Tibial nerve (tissue), 4 donors: Measurements from ENCODE around the gene EPS8L1. TPM values are rescaled to one million over a fixed set of nuclear protein-coding genes. Genes with fewer than 3 reads are reported as not detected.
"Not testable (repeated sequence)": the region's sequence is repeated elsewhere in the genome, so short reads cannot be mapped to it uniquely, and the experiment has no call there.

Source experiments
- DNase-seq, 2 donors: peaks; one replicate each; pipeline ENCODE4 v3.0.0-alpha.2; 2019; ENCODE audit warnings: low spot score in 2 of 2
- H3K27ac ChIP-seq, 4 donors: fragments of 200-600 bp; sonication (generic) in 3 of 4; one replicate each; pipeline ENCODE4 v1.5.1; 2017 to 2019; ENCODE audit warnings: mild to moderate bottlenecking in 1 of 4
- H3K27me3 ChIP-seq, 2 donors: fragments of 200-600 bp; sonication (generic) in 1 of 2; one replicate each; pipeline versions ENCODE4 v1.5.1 to v1.6.0; 2017 to 2019
- H3K36me3 ChIP-seq, 3 donors: fragments of 200-600 bp; sonication (generic); one replicate each; pipeline ENCODE4 v1.5.1; 2018 to 2019
- H3K4me1 ChIP-seq, 4 donors: fragments of 200-600 bp; sonication (generic) in 3 of 4; one replicate each; pipeline ENCODE4 v1.5.1; 2017 to 2019
- H3K4me3 ChIP-seq, 4 donors: fragments of 200-600 bp; sonication (generic) in 3 of 4; one replicate each; pipeline ENCODE4 v1.5.1; 2017 to 2019; ENCODE audit warnings: mild to moderate bottlenecking in 1 of 4, moderate library complexity in 1 of 4
- H3K9me3 ChIP-seq, 4 donors: fragments of 200-600 bp; sonication (generic) in 3 of 4; one replicate each; pipeline ENCODE4 v1.5.1; 2017 to 2019
- EP300 ChIP-seq, 2 donors: sonication (generic); formaldehyde crosslinking; IDR thresholded peaks; one replicate each; pipeline ENCODE4 v1.6.1; 2017; ENCODE audit warnings: antibody characterized with exemption in 2 of 2, mild to moderate bottlenecking in 1 of 2
- POLR2A ChIP-seq, 2 donors: fragments of 450-650 bp; IDR thresholded peaks; one replicate each; pipeline ENCODE4 v1.6.1; 2017; ENCODE audit warnings: antibody characterized with exemption in 2 of 2, mild to moderate bottlenecking in 2 of 2, moderate library complexity in 2 of 2
- WGBS, 2 donors: methylation state at CpG; one replicate each; pipeline ENCODE4 v1.1.5; 2018; 5-methylcytosine and 5-hydroxymethylcytosine counted together
- total RNA-seq, 4 donors: library from RNA; depleted of rRNA; stranded (reverse); fragments of >200 nt; gene quantifications; one replicate each; pipeline ENCODE4 v1.1.0, GENCODE V29; 2016
- TF ChIP-seq, protein P1 (sequence below), 5 experiments: fragments of 200-600 bp in 3 of 5; fragments of 450-650 bp in 2 of 5; sonication (generic) in 3 of 5; IDR thresholded peaks; one replicate each; pipeline ENCODE4 v1.5.1; 2016 to 2019; ENCODE audit warnings: antibody characterized with exemption in 5 of 5, mild to moderate bottlenecking in 3 of 5, moderate library complexity in 2 of 5

Gene EPS8L1
- total RNA-seq, 4 donors from 2014 or later = 0.44 to 1.2 TPM; not detected in 2

GRCh38 chr19:55099557-55100506 lies 24.2 kb downstream of the EPS8L1 start:
- no peak for DNase-seq
- H3K36me3 ChIP-seq = peaks cover 3 to 77% (median 16%) of the 10 kb centered on the region in 3 donors
- no peak for TF ChIP-seq POLR2A (IDR thresholded peaks at IDR 0.05)
- H3K4me3 ChIP-seq = no peak overlapping the region
- H3K9me3 ChIP-seq = peaks cover 0 to 9% (median 0%) of the 10 kb centered on the region in 4 donors
- no peaks in the 10 kb centered on the region for H3K27me3 ChIP-seq
- H3K4me1 ChIP-seq = peaks cover 0 to 23% (median 6%) of the 10 kb centered on the region in 4 donors
- 48 to 49% methylated on average over 26 to 27 of the region's 27 CpGs for WGBS, 2 donors
- peak overlapping the region in 1 of 4 donors; percentile 38 for H3K27ac ChIP-seq

GRCh38 chr19:55101261-55101660 lies 25.6 kb downstream of the EPS8L1 start:
- Histone ChIP-seq H3K36me3 (peaks cover 0 to 69% (median 11%) of the 10 kb centered on the region in 3 donors), H3K4me3 (no peak overlapping the region), H3K4me1 (peaks cover 0 to 23% (median 6%) of the 10 kb centered on the region in 4 donors), H3K27ac (no peak overlapping the region), H3K9me3 (peaks cover 0 to 9% (median 0%) of the 10 kb centered on the region in 4 donors), H3K27me3 (no peaks in the 10 kb centered on the region)
- no peak for DNase-seq
- 70 to 81% methylated on average over 10 of the region's 10 CpGs for WGBS, 2 donors
- TF ChIP-seq, protein P1, sequence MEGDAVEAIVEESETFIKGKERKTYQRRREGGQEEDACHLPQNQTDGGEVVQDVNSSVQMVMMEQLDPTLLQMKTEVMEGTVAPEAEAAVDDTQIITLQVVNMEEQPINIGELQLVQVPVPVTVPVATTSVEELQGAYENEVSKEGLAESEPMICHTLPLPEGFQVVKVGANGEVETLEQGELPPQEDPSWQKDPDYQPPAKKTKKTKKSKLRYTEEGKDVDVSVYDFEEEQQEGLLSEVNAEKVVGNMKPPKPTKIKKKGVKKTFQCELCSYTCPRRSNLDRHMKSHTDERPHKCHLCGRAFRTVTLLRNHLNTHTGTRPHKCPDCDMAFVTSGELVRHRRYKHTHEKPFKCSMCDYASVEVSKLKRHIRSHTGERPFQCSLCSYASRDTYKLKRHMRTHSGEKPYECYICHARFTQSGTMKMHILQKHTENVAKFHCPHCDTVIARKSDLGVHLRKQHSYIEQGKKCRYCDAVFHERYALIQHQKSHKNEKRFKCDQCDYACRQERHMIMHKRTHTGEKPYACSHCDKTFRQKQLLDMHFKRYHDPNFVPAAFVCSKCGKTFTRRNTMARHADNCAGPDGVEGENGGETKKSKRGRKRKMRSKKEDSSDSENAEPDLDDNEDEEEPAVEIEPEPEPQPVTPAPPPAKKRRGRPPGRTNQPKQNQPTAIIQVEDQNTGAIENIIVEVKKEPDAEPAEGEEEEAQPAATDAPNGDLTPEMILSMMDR (IDR thresholded peaks at IDR 0.05) = no peak
- TF ChIP-seq EP300 (IDR thresholded peaks at IDR 0.05) (no peak), POLR2A (IDR thresholded peaks at IDR 0.05) (no peak)

DNA sequence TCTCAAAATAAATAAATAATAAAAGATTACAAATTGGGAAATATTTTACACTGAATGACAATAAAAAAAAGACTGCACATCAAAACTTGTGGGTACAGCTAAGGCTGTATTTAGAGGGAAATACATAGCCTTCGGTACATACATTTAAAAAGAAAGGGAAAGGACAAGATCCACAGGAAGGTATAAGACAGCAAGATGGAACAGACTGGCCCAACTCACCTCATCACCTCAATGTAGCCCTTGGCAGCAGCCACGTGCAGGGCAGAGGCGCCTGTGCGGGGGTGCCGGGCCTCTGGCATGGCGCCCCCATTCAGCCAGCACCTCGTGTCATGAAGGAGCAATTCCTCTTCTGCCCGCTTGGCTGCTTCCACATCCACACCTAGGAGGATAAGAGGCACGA lies 27.5 kb downstream of the EPS8L1 start:
- H3K27ac ChIP-seq = no peak overlapping the region
- no peak overlapping the region for H3K4me3 ChIP-seq
- WGBS, 2 donors = 95 to 98% methylated on average over 9 of the region's 9 CpGs
- no peak for DNase-seq
- H3K36me3 ChIP-seq = peaks cover 0 to 72% (median 11%) of the 10 kb centered on the region in 3 donors
- H3K9me3 ChIP-seq = peaks cover 0 to 9% (median 0%) of the 10 kb centered on the region in 4 donors
- peaks cover 0 to 23% (median 6%) of the 10 kb centered on the region in 4 donors for H3K4me1 ChIP-seq
- no peaks in the 10 kb centered on the region for H3K27me3 ChIP-seq
- no peak for TF ChIP-seq EP300 (IDR thresholded peaks at IDR 0.05)
- no peak for TF ChIP-seq POLR2A (IDR thresholded peaks at IDR 0.05)
- TF ChIP-seq, protein P1 (IDR thresholded peaks at IDR 0.05) = no peak

- Histone ChIP-seq H3K36me3 (peaks cover 0 to 69% (median 11%) of the 10 kb centered on the region in 3 donors), H3K4me1 (peaks cover 0 to 7% (median 0%) of the 10 kb centered on the region in 4 donors)
Observed at GRCh38 chr19:55105237-55105636, 29.6 kb downstream of the EPS8L1 start.

GRCh38 chr19:55106591-55106990 lies 30.9 kb downstream of the EPS8L1 start:
- no peaks in the 10 kb centered on the region for H3K27me3 ChIP-seq
- WGBS, 2 donors = 86 to 96% methylated on average over 6 of the region's 6 CpGs
- no peaks in the 10 kb centered on the region for H3K4me1 ChIP-seq
- no peak for DNase-seq
- no peak overlapping the region for H3K4me3 ChIP-seq
- no peak overlapping the region for H3K27ac ChIP-seq
- TF ChIP-seq POLR2A (IDR thresholded peaks at IDR 0.05) (no peak), EP300 (IDR thresholded peaks at IDR 0.05) (no peak)
- TF ChIP-seq, protein P1 (IDR thresholded peaks at IDR 0.05) = no peak
- H3K36me3 ChIP-seq = peaks cover 0 to 61% (median 11%) of the 10 kb centered on the region in 3 donors
- H3K9me3 ChIP-seq = peaks cover 0 to 9% (median 0%) of the 10 kb centered on the region in 4 donors

More at GRCh38 chr19:55105237-55105636, 29.6 kb downstream of the EPS8L1 start:
- 77 to 91% methylated on average over 2 of the region's 2 CpGs for WGBS, 2 donors
- Histone ChIP-seq H3K27me3 (no peaks in the 10 kb centered on the region), H3K27ac (no peak overlapping the region), H3K4me3 (no peak overlapping the region), H3K9me3 (peaks cover 0 to 9% (median 0%) of the 10 kb centered on the region in 4 donors)
- no peak for DNase-seq
- no peak for TF ChIP-seq POLR2A (IDR thresholded peaks at IDR 0.05)
- TF ChIP-seq, protein P1 (IDR thresholded peaks at IDR 0.05) = no peak
- TF ChIP-seq EP300 (IDR thresholded peaks at IDR 0.05) = no peak

- peaks cover 0 to 60% (median 11%) of the 10 kb centered on the region in 3 donors for H3K36me3 ChIP-seq
- H3K4me1 ChIP-seq, H3K27ac ChIP-seq, H3K4me3 ChIP-seq, H3K27me3 ChIP-seq, DNase-seq, H3K9me3 ChIP-seq: not testable (repeated sequence)
- WGBS, 2 donors = 94 to 98% methylated on average over 3 of the region's 3 CpGs
Observed at GRCh38 chr19:55107252-55107651, 31.6 kb downstream of the EPS8L1 start.
